Upper lobe of right lung (tissue), 1 donor: ENCODE measurements around the gene TPCN2. TPM values are rescaled to one million over a fixed set of nuclear protein-coding genes. Genes with fewer than 3 reads are reported as not detected.

Experiments
- ATAC-seq: fragments of 200-7000 bp; cut with Tn5 transposase; one replicate; pipeline ENCODE4 v1.9.1; 2020; ENCODE audit warnings: mild to moderate bottlenecking, moderate library complexity
- DNase-seq: peaks from one replicate; pipeline ENCODE4 v3.0.0-alpha.2; 2020
- H3K27ac ChIP-seq: fragments of 200-600 bp; one replicate; pipeline ENCODE4 v1.8.0; 2022
- H3K27me3 ChIP-seq: fragments of 200-600 bp; one replicate; pipeline ENCODE4 v1.8.0; 2022; ENCODE audit warnings: mild to moderate bottlenecking
- H3K36me3 ChIP-seq: fragments of 200-600 bp; one replicate; pipeline ENCODE4 v1.8.0; 2022
- H3K4me1 ChIP-seq: fragments of 200-600 bp; one replicate; pipeline ENCODE4 v1.8.0; 2022
- H3K4me3 ChIP-seq: fragments of 200-600 bp; one replicate; pipeline ENCODE4 v1.8.0; 2022; ENCODE audit warnings: mild to moderate bottlenecking
- H3K9me3 ChIP-seq: fragments of 200-600 bp; one replicate; pipeline ENCODE4 v1.8.0; 2022
- CTCF ChIP-seq: fragments of 200-600 bp; IDR thresholded peaks from one replicate; pipeline ENCODE4 v1.8.0; 2022; ENCODE audit warnings: antibody characterized with exemption
- intact Hi-C: fragments of 100-400 bp; cut with DNase I; formaldehyde crosslinking; loops from one replicate; pipeline ENCODE4 v1.11.0; 2022
- total RNA-seq: library from RNA; stranded (reverse); fragmentation: NEBNext Ultra II Directional; extraction: Animal tissue kit (Norgen Biotek cat#: 25700); gene quantifications from one replicate; pipeline ENCODE4 v1.2.1, GENCODE V29; 2021
- donor health status: DM: no; HTN: yes; CAD: no; lungs with severe emphysema.

The TPCN2 gene
- total RNA-seq, 1 donor from 2014 or later = 16.6 TPM

- ATAC-seq = no peak
- Histone ChIP-seq H3K9me3 (no peaks in the 10 kb centered on the region), H3K27me3 (no peaks in the 10 kb centered on the region), H3K27ac (no peak overlapping the region), H3K4me1 (peaks cover 24% of the 10 kb centered on the region), H3K4me3 (no peak overlapping the region), H3K36me3 (no peaks in the 10 kb centered on the region)
- intact Hi-C loops = no loop called here
- no peak for TF ChIP-seq CTCF
- peak; percentile 46 for DNase-seq
Observed at GRCh38 chr11:69126286-69126685, 77.6 kb downstream of the TPCN2 start.

- H3K9me3 ChIP-seq = no peaks in the 10 kb centered on the region
- no peak for ATAC-seq
- H3K27ac ChIP-seq = no peak overlapping the region
- intact Hi-C loops = no loop called here
- peaks cover 25% of the 10 kb centered on the region for H3K4me1 ChIP-seq
- no peaks in the 10 kb centered on the region for H3K27me3 ChIP-seq
- no peak overlapping the region for H3K4me3 ChIP-seq
- no peak for TF ChIP-seq CTCF
- peak; percentile 53 for DNase-seq
- no peaks in the 10 kb centered on the region for H3K36me3 ChIP-seq
Observed at GRCh38 chr11:69127081-69127850, 78.5 kb downstream of the TPCN2 start.

- Histone ChIP-seq H3K4me3 (no peak overlapping the region), H3K36me3 (no peaks in the 10 kb centered on the region), H3K27ac (no peak overlapping the region), H3K4me1 (peaks cover 18% of the 10 kb centered on the region), H3K27me3 (no peaks in the 10 kb centered on the region), H3K9me3 (no peaks in the 10 kb centered on the region)
- DNase-seq (no peak), ATAC-seq (no peak)
- intact Hi-C loops = no loop called here
- no peak for TF ChIP-seq CTCF
Observed at GRCh38 chr11:69127884-69128283, 79.2 kb downstream of the TPCN2 start.

GRCh38 chr11:69129053-69129452 is 80.3 kb downstream of the TPCN2 start:
- Histone ChIP-seq H3K36me3 (no peaks in the 10 kb centered on the region), H3K4me1 (peaks cover 7% of the 10 kb centered on the region), H3K9me3 (no peaks in the 10 kb centered on the region), H3K27me3 (no peaks in the 10 kb centered on the region), H3K27ac (no peak overlapping the region), H3K4me3 (no peak overlapping the region)
- no peak for ATAC-seq
- intact Hi-C loops = no loop called here
- no peak for DNase-seq
- TF ChIP-seq CTCF = no peak

GRCh38 chr11:69129647-69130046 is 80.9 kb downstream of the TPCN2 start:
- H3K9me3 ChIP-seq = no peaks in the 10 kb centered on the region
- no peak for TF ChIP-seq CTCF
- intact Hi-C loops = no loop called here
- H3K4me3 ChIP-seq = no peak overlapping the region
- H3K27ac ChIP-seq = no peak overlapping the region
- no peaks in the 10 kb centered on the region for H3K36me3 ChIP-seq
- ATAC-seq (no peak), DNase-seq (peak; percentile 46)
- peaks cover 5% of the 10 kb centered on the region for H3K4me1 ChIP-seq
- no peaks in the 10 kb centered on the region for H3K27me3 ChIP-seq
